GM23338 (cell line): ENCODE data around the gene IGF2R.

Source experiments
- EZH2 ChIP-seq: fragments of 200-600 bp; sonication (generic); IDR thresholded peaks from one replicate; pipeline ENCODE4 v1.8.0; 2017; ENCODE audit warnings: antibody characterized with exemption, mild to moderate bottlenecking, low read depth; ENCODE audit not compliant: unreplicated experiment
- TF ChIP-seq, protein P1 (sequence below), 2 experiments: fragments of 200-600 bp in 1 of 2; sonication (generic) in 1 of 2; conservative IDR thresholded peaks; 2 replicates each; pipeline versions ENCODE4 v1.5.1 to v1.6.1; 2016 to 2017; ENCODE audit warnings: antibody characterized with exemption in 2 of 2, low read depth in 2 of 2, mild to moderate bottlenecking in 2 of 2, moderate library complexity in 1 of 2
- TF ChIP-seq, protein P2 (sequence below): IDR thresholded peaks from one replicate; pipeline ENCODE4 v1.6.1; 2018; ENCODE audit warnings: antibody characterized with exemption; ENCODE audit not compliant: unreplicated experiment

DNA sequence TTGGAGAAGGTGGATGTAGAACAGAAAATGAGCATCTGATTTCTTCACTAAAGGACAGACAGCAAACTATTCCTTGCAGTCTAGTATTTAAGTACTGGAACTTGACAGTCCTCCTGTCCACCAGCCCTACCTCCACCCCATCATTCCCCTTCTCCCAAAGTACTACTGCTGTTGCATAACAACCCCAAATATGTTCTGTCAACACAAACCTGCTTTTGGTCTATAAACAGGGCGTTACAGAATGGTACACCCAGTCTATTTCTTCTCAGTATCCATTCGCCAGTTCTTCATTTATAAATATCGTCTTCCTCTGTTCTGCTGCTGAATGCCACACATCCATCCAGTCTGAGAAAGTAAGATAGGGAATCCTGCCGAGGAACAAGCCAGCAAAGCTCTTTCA lies 125.1 kb downstream of the IGF2R start:
- TF ChIP-seq, protein P1, sequence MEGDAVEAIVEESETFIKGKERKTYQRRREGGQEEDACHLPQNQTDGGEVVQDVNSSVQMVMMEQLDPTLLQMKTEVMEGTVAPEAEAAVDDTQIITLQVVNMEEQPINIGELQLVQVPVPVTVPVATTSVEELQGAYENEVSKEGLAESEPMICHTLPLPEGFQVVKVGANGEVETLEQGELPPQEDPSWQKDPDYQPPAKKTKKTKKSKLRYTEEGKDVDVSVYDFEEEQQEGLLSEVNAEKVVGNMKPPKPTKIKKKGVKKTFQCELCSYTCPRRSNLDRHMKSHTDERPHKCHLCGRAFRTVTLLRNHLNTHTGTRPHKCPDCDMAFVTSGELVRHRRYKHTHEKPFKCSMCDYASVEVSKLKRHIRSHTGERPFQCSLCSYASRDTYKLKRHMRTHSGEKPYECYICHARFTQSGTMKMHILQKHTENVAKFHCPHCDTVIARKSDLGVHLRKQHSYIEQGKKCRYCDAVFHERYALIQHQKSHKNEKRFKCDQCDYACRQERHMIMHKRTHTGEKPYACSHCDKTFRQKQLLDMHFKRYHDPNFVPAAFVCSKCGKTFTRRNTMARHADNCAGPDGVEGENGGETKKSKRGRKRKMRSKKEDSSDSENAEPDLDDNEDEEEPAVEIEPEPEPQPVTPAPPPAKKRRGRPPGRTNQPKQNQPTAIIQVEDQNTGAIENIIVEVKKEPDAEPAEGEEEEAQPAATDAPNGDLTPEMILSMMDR (conservative IDR thresholded peaks at IDR 0.05; ENCODE audit: low read depth in 2 of 2), result no peak
- TF ChIP-seq, protein P2, sequence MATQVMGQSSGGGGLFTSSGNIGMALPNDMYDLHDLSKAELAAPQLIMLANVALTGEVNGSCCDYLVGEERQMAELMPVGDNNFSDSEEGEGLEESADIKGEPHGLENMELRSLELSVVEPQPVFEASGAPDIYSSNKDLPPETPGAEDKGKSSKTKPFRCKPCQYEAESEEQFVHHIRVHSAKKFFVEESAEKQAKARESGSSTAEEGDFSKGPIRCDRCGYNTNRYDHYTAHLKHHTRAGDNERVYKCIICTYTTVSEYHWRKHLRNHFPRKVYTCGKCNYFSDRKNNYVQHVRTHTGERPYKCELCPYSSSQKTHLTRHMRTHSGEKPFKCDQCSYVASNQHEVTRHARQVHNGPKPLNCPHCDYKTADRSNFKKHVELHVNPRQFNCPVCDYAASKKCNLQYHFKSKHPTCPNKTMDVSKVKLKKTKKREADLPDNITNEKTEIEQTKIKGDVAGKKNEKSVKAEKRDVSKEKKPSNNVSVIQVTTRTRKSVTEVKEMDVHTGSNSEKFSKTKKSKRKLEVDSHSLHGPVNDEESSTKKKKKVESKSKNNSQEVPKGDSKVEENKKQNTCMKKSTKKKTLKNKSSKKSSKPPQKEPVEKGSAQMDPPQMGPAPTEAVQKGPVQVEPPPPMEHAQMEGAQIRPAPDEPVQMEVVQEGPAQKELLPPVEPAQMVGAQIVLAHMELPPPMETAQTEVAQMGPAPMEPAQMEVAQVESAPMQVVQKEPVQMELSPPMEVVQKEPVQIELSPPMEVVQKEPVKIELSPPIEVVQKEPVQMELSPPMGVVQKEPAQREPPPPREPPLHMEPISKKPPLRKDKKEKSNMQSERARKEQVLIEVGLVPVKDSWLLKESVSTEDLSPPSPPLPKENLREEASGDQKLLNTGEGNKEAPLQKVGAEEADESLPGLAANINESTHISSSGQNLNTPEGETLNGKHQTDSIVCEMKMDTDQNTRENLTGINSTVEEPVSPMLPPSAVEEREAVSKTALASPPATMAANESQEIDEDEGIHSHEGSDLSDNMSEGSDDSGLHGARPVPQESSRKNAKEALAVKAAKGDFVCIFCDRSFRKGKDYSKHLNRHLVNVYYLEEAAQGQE, result no peak
- TF ChIP-seq EZH2, result no peak
